Measurements from ENCODE around the gene ADAM22. TPM values are rescaled to one million over a fixed set of nuclear protein-coding genes. Genes with fewer than 3 reads are reported as not detected.

ADAM22 gene
- total RNA-seq, 1 experiment from 2014 or later, result 7.0 TPM

- DNase-seq (ENCODE audit: low read depth), result no peak
Measured at GRCh38 chr7:88215295-88215694, 281.2 kb downstream of the ADAM22 start.

GRCh38 chr7:88216276-88216675 lies 282.2 kb downstream of the ADAM22 start:
- no peak for DNase-seq (ENCODE audit: low read depth)

DNA sequence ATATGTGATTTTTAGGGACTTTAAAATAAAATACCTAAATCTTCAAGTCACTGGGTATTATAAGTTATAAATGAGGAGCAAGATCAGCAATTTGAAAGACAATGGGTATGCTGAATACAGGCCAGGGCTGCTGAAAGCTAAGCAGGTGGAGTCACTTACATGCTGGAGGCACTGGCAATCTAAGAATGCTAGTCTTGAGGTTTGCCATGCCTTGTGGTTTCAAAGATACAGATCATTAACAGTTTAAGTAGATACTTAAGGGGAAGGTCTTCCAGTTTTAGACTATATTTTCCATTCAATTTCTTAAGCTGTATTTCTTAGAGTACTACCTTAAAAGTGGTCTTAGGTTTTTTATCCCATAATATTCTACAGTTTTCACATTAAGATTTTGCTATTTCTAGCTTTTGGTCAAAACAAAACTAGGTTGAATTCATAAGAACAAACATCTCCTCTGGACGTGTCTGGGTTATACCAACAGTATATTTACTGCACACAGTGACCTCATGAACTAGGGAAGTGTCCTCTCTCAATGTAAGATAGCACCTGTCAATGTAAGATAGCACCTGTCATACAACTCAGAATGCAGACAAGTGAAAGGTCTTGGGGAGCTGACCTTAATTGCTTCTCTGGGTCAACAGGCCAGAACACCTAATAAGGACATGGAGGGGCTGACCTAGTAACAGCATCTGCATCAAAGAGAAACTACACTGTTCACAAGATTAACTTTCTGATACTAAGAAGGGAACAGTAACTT lies 283.8 kb downstream of the ADAM22 start:
- no peak for DNase-seq (ENCODE audit: low read depth)

- DNase-seq (ENCODE audit: low read depth), result no peak
Measured at GRCh38 chr7:88218429-88218745, 284.3 kb downstream of the ADAM22 start.

DNA sequence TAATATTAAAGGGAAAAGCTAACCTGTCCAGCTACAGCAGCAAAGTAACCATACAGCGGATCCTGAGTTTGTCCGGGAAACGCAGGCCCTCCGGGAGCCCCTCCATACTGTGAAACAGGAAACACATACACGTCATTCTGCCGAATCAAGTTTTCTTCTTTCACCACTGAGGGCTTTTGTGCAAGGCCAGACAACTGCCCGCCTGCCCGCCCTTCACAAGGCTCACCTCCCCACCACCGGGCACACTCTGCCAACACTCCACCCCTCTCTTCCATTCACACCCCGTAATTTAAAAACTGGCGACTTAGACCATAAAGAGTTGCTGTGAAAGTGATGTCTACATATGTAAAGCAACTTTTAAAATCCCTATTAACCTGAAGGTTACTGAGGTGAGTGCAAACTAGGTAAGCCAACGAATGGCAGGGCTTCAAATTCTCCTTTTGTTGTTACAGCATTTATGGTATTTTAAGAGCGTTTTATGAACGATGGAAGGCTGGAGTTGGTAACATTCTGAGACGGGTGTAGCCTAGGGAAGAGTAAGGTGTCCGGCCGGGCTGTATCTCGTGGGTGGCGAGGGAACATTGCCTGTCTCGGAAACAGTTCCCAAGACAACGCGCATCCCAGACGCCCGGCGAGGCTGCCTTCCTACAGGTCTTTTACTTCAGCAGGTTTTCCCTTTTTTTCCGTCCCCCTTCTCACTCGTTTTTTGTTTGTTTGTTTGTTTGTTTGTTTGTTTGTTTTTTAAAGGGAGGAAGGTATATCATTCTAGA lies 285.0 kb downstream of the ADAM22 start:
- DNase-seq (ENCODE audit: low read depth), result peak; percentile 73

DNA sequence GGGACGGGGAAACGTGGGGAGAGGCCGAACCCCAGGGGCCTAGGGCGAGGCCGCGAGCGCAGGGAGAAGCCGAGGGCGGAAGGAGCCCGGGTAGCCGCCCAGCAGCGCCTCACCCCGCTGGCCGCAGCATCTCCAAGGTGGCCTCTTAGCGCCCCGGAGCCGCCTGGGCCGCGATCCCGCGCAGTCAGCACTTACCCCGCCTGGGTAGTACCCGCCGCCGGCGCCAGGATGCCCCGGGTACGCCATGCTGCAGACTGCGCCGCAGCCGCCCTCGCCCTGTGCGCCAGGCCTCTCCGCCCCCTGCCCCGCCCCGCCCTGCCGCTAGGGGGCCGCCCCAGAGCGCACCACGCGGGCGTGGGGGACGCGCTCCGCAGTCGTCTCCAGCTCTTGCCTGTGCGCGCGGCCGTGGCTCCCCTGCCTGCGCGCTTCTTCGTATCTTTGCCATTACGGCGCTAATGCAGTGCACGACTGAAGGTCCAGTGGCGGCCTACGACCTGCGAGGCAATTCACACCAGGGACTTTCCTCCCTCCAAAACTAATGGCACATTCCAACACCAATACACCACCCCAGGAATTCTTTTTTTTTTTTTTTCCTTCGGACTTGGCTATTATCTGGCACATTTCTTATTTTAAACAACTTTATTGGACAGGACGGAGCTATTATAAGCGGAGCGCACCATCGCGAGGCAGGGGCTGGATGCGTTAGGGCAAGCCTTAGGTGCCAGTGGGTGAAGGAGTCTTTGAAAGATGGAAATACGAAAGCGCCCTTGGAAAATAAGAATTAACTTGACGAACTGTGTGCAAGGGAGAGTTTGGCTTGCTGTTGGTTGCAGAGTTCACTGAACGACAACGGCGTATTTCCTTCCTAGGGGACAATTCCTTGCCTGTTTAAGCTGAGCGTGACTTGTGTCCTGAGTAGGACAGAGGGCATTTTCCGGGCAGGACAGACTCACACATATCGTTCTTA lies 286.0 kb downstream of the ADAM22 start, which contains the start of gene SRI:
Gene SRI (minus strand): TSS at position 258 of the 967 bp plus-strand sequence. CDS start 12 bp downstream, at position 246.
- DNase-seq (ENCODE audit: low read depth), result peak; percentile 79

GRCh38 chr7:88223265-88223664 lies 289.2 kb downstream of the ADAM22 start:
- no peak for DNase-seq (ENCODE audit: low read depth)

- DNase-seq (ENCODE audit: low read depth), result peak; percentile 76
Measured at GRCh38 chr7:88224601-88225275, 290.7 kb downstream of the ADAM22 start.

- DNase-seq (ENCODE audit: low read depth), result no peak
Measured at GRCh38 chr7:88226201-88226600, 292.1 kb downstream of the ADAM22 start.

GRCh38 chr7:88226886-88227516 lies 292.9 kb downstream of the ADAM22 start:
- peak; percentile 92 for DNase-seq (ENCODE audit: low read depth)

GRCh38 chr7:88229302-88229995 lies 295.4 kb downstream of the ADAM22 start:
- no peak for DNase-seq (ENCODE audit: low read depth)

DNA sequence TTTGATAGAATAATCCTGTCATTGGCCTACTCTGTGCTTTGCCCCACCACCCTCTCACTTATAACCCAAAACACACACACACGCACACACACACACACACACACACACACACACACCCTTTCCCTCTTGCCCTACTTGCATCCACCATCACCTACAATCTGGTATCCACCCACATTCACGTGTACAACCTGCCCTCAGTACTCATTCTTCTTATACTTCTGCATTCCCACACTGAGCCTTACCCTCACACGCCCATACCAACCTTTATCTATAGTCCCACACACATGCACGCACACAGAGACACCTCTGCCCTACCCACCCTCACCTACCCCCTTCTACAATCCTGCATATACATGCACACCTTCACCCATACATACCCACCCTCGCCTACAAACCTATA lies 296.6 kb downstream of the ADAM22 start:
- no peak for DNase-seq (ENCODE audit: low read depth)

- no peak for DNase-seq (ENCODE audit: low read depth)
Measured at GRCh38 chr7:88233828-88234227, 299.8 kb downstream of the ADAM22 start.

DNA sequence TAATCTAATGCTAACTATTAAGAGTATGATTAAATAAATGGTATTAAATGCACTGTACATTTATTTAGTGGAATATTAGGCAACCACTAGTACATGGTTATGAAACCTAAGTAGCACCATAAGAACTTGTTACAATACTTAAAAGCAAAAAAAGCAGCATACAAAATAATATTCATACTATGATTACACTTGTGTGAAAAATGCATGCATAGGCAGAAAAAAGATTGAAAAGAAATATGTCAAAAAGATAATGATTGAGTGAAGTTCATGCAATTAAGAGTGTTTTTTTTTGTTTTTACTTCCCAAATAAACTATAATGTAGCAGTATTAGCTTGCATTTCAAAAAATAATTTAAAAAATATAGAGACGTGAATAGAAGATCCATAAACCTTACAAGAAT lies 305.8 kb downstream of the ADAM22 start:
- DNase-seq (ENCODE audit: low read depth), result no peak

DNA sequence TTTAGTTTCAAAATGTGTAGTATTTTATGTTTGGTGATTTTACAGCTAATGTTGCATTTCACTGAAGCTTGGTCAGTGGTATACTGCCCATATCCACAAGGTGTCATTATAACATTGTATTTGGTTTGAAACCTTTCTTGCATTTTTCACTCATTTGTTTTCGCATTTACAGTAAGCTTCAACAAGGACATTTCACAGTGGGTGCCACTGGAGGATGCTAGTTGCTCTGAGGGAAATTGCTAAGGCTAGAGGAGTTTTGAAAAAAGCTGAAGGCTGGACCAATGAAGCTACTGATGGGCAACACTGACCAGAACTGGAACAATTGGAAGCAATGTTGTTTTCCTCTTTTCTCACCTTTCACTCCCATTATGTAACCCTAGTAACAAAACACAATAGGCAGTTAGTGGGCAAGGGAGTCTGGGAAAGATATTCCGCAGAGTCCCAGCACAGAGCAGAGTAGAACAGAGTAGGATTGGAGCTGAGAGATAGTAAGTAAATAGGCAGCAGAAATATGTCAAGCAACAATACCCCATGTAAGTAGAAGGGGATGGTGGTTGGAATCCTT lies 309.4 kb downstream of the ADAM22 start:
- peak; percentile 75 for DNase-seq (ENCODE audit: low read depth)

- no peak for DNase-seq (ENCODE audit: low read depth)
Measured at GRCh38 chr7:88244258-88244657, 310.2 kb downstream of the ADAM22 start.

All from HT1080 (cell line).